IPS-18a (cell line): ENCODE results near the gene KIF5A.

Experiments
- H3K27ac ChIP-seq: one replicate; pipeline ENCODE4 v1.5.1; 2013; ENCODE audit warnings: low read length
- H3K27me3 ChIP-seq: one replicate; pipeline ENCODE4 v1.6.1; 2013; ENCODE audit warnings: mild to moderate bottlenecking, low read length; ENCODE audit not compliant: control insufficient read depth, insufficient read depth
- H3K36me3 ChIP-seq: one replicate; pipeline ENCODE4 v1.6.1; 2013; ENCODE audit warnings: low read depth, low read length; ENCODE audit not compliant: control insufficient read depth
- H3K4me1 ChIP-seq: one replicate; pipeline ENCODE4 v1.6.1; 2013; ENCODE audit warnings: low read depth, low read length; ENCODE audit not compliant: control insufficient read depth
- H3K4me3 ChIP-seq: one replicate; pipeline ENCODE4 v1.5.1; 2013; ENCODE audit warnings: low read length
- H3K9ac ChIP-seq: one replicate; pipeline ENCODE4 v1.6.1; 2013; ENCODE audit warnings: mild to moderate bottlenecking, low read length, moderate library complexity
- H3K9me3 ChIP-seq: one replicate; pipeline ENCODE4 v1.6.1; 2013; ENCODE audit warnings: low read depth, low read length; ENCODE audit not compliant: control insufficient read depth

KIF5A gene

GRCh38 chr12:57607958-57608663, 58.3 kb downstream of the KIF5A start:
- Histone ChIP-seq H3K4me3 (no peak overlapping the region), H3K4me1 (peaks cover 30% of the 10 kb centered on the region), H3K9ac (no peak overlapping the region), H3K27ac (no peak overlapping the region), H3K9me3 (no peaks in the 10 kb centered on the region), H3K36me3 (peaks cover 4% of the 10 kb centered on the region), H3K27me3 (peaks cover 29% of the 10 kb centered on the region)

GRCh38 chr12:57609101-57609780, 59.4 kb downstream of the KIF5A start:
- Histone ChIP-seq H3K4me1 (peaks cover 28% of the 10 kb centered on the region), H3K9me3 (no peaks in the 10 kb centered on the region), H3K27me3 (peaks cover 39% of the 10 kb centered on the region), H3K27ac (no peak overlapping the region), H3K9ac (no peak overlapping the region), H3K4me3 (peak overlapping the region; percentile 69), H3K36me3 (peaks cover 4% of the 10 kb centered on the region)

- Histone ChIP-seq H3K4me1 (peaks cover 29% of the 10 kb centered on the region), H3K27me3 (peaks cover 42% of the 10 kb centered on the region), H3K9me3 (no peaks in the 10 kb centered on the region), H3K27ac (no peak overlapping the region), H3K9ac (no peak overlapping the region), H3K36me3 (peaks cover 4% of the 10 kb centered on the region), H3K4me3 (peak overlapping the region; percentile 69)
These were observed 60.1 kb downstream of the KIF5A start for GRCh38 chr12:57609781-57610553.

- Histone ChIP-seq H3K4me1 (peaks cover 25% of the 10 kb centered on the region), H3K36me3 (peaks cover 4% of the 10 kb centered on the region), H3K9ac (no peak overlapping the region), H3K4me3 (peak overlapping the region; percentile 69), H3K27ac (no peak overlapping the region), H3K9me3 (no peaks in the 10 kb centered on the region), H3K27me3 (peaks cover 49% of the 10 kb centered on the region)
These were observed 60.8 kb downstream of the KIF5A start for GRCh38 chr12:57610554-57611107.

- no peaks in the 10 kb centered on the region for H3K9me3 ChIP-seq
- peaks cover 21% of the 10 kb centered on the region for H3K4me1 ChIP-seq
- peak within 1 kb of the TSS; percentile 69 for H3K4me3 ChIP-seq
- no peak within 1 kb of the TSS for H3K9ac ChIP-seq
- peaks cover 51% of the 10 kb centered on the region for H3K27me3 ChIP-seq
- peaks cover 4% of the 10 kb centered on the region for H3K36me3 ChIP-seq
- no peak within 1 kb of the TSS for H3K27ac ChIP-seq
These were observed 61.4 kb downstream of the KIF5A start, which contains the start of gene ARHGEF25 for GRCh38 chr12:57611108-57611826. ARHGEF25 (plus strand) TSS chr12:57611435; CDS start chr12:57611895, 460 bp downstream.

GRCh38 chr12:57611827-57612710, 62.2 kb downstream of the KIF5A start:
- H3K27ac ChIP-seq = no peak overlapping the region

GRCh38 chr12:57612711-57613426, 63.0 kb downstream of the KIF5A start:
- Histone ChIP-seq H3K4me1 (peaks cover 21% of the 10 kb centered on the region), H3K36me3 (no peaks in the 10 kb centered on the region), H3K9me3 (no peaks in the 10 kb centered on the region), H3K4me3 (no peak overlapping the region), H3K27ac (no peak overlapping the region), H3K27me3 (peaks cover 64% of the 10 kb centered on the region), H3K9ac (no peak overlapping the region)

More at GRCh38 chr12:57611827-57612710, 62.2 kb downstream of the KIF5A start:
- Histone ChIP-seq H3K4me3 (peak overlapping the region; percentile 69), H3K27me3 (peaks cover 56% of the 10 kb centered on the region), H3K9ac (no peak overlapping the region), H3K4me1 (peaks cover 21% of the 10 kb centered on the region), H3K36me3 (peaks cover 4% of the 10 kb centered on the region), H3K9me3 (no peaks in the 10 kb centered on the region)

- Histone ChIP-seq H3K4me3 (no peak overlapping the region), H3K4me1 (peaks cover 21% of the 10 kb centered on the region), H3K36me3 (no peaks in the 10 kb centered on the region), H3K27me3 (peaks cover 71% of the 10 kb centered on the region), H3K9me3 (no peaks in the 10 kb centered on the region), H3K27ac (no peak overlapping the region), H3K9ac (no peak overlapping the region)
These were observed 63.7 kb downstream of the KIF5A start for GRCh38 chr12:57613427-57614109.

- H3K9me3 ChIP-seq = no peaks in the 10 kb centered on the region
- peaks cover 79% of the 10 kb centered on the region for H3K27me3 ChIP-seq
- peaks cover 13% of the 10 kb centered on the region for H3K4me1 ChIP-seq
- no peak overlapping the region for H3K4me3 ChIP-seq
- H3K9ac ChIP-seq = no peak overlapping the region
- H3K36me3 ChIP-seq = no peaks in the 10 kb centered on the region
- no peak overlapping the region for H3K27ac ChIP-seq
These were observed 64.5 kb downstream of the KIF5A start for GRCh38 chr12:57614178-57614947.
